Measurements from ENCODE around the gene RNF111. TPM values are rescaled to one million over a fixed set of nuclear protein-coding genes. Genes with fewer than 3 reads are reported as not detected.

The RNF111 gene
- total RNA-seq, 2 experiments from 2014 or later = 22.6 to 25.0 TPM

DNA sequence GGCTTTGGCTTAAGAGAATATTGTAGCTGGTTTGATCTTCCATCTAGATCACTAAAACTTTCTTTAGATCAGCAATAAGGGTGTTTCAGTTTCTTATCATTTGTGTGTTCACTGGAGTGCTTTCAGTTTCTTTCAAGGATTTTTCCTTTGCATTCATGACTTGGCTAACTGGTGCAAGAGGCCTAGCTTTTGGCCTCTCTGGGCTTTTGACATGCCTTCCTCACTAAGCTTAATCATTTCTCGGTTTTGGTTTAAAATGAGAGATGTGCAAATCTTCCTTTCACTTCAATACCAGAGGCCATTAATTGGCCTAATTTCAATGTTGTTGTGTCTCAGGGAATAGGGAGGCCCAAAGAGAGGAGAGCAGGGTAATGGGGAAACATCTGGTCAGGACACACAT is 87.1 kb downstream of the RNF111 start:
- H3K27ac Mint-ChIP-seq = peak overlapping the region; percentile 57
- no peaks in the 10 kb centered on the region for H3K9me3 Mint-ChIP-seq
- DNase-seq = no peak
- H3K27me3 Mint-ChIP-seq = no peaks in the 10 kb centered on the region
- intact Hi-C loops (cut with micrococcal nuclease) = loop anchor here (5.0 kb wide), 1 partner anchor 47 kb away; no protein-coding TSS in a partner anchor
- POLR2A ChIA-PET = no interaction called here
- H3K4me3 Mint-ChIP-seq = no peak overlapping the region
- H3K36me3 Mint-ChIP-seq = peaks cover 24% of the 10 kb centered on the region
- H3K4me1 Mint-ChIP-seq (ENCODE audit: low read depth) = peaks cover 14% of the 10 kb centered on the region
- CTCF ChIA-PET = interaction anchor here (1.0 to 1.5 kb wide), 3 partner anchors 10 to 454 kb away, joined by 4 to 6 read pairs (median 5); no protein-coding TSS in a partner anchor

DNA sequence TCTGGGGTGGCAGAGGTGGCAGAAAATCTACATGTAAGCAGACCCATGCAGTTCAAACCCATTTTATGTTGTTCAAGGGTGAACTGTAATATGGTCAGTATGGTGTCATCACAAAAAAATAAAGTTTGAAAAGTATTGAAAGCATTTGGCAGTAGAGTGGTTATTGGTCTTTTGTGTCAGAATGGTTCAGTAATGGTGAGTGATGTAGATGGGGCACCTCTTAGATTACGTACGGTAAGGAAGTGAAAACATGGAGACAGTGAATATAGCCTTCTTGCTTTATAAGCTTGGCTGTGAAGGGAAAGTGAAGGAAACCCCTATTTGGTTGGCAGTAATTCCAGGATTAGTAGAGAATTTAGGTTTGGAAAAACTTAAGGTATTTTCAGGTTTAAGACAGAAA is 100.3 kb downstream of the RNF111 start:
- DNase-seq = no peak
- no peaks in the 10 kb centered on the region for H3K4me1 Mint-ChIP-seq (ENCODE audit: low read depth)
- no peaks in the 10 kb centered on the region for H3K27me3 Mint-ChIP-seq
- CTCF ChIA-PET = no interaction called here
- no peak overlapping the region for H3K27ac Mint-ChIP-seq
- intact Hi-C loops (cut with micrococcal nuclease) = no loop called here
- no peak overlapping the region for H3K4me3 Mint-ChIP-seq
- H3K9me3 Mint-ChIP-seq = no peaks in the 10 kb centered on the region
- POLR2A ChIA-PET = no interaction called here
- H3K36me3 Mint-ChIP-seq = peaks cover 17% of the 10 kb centered on the region

DNA sequence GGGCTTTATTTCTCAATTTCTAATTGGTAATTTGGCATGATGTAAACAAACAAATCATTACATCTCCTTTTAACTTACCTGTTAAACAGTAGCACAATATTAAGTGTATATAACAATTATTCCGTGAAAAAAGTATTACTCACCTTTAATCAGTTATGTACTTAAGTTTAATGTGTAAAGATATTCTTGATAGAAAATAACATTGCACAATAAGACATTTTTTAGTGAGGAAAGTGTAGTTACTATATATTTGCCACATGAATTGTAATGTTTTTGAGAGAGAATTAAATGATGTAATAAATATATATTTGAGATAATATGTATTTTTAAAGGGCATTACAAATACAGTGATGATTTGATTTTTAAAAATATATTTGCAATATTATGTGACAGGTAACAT is 106.6 kb downstream of the RNF111 start:
- CTCF ChIA-PET = no interaction called here
- no peak overlapping the region for H3K4me3 Mint-ChIP-seq
- no peaks in the 10 kb centered on the region for H3K9me3 Mint-ChIP-seq
- no peak overlapping the region for H3K27ac Mint-ChIP-seq
- POLR2A ChIA-PET = no interaction called here
- H3K36me3 Mint-ChIP-seq = peaks cover 23% of the 10 kb centered on the region
- H3K27me3 Mint-ChIP-seq = no peaks in the 10 kb centered on the region
- no peak for DNase-seq
- intact Hi-C loops (cut with micrococcal nuclease) = no loop called here
- peaks cover under 1% of the 10 kb centered on the region for H3K4me1 Mint-ChIP-seq (ENCODE audit: low read depth)

GRCh38 chr15:59096429-59096828 is 109.0 kb downstream of the RNF111 start:
- POLR2A ChIA-PET = no interaction called here
- CTCF ChIA-PET = no interaction called here
- Mint-ChIP-seq H3K27ac (no peak overlapping the region), H3K9me3 (no peaks in the 10 kb centered on the region), H3K4me1 (ENCODE audit: low read depth) (peaks cover 4% of the 10 kb centered on the region), H3K27me3 (no peaks in the 10 kb centered on the region), H3K36me3 (peaks cover 21% of the 10 kb centered on the region), H3K4me3 (no peak overlapping the region)
- intact Hi-C loops (cut with micrococcal nuclease) = no loop called here
- no peak for DNase-seq

DNA sequence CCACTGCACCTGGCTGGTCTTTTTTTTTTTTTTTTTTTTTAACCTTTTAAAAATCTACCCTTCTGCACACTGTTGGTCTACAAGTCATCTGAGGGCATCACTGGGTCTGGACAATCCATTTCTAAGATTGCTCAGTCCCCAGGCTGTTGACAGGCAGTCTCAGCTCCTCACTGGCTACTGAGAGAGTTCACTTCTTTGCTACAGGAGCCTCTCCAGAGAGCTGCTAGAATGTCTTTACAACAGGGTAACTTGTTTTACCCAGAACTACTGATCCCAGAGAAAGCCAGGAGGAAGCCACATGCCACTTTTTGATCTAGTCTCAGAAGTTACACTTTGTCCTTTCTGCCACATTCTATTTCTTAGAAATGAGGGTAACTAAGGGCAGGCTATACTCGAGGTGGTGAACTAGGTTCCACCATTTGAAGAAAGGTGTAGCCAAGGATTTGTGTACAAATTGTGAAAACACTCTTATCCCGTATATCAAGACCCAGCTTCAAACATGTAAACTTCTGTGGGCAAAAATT is 111.8 kb downstream of the RNF111 start:
- Mint-ChIP-seq H3K36me3 (peaks cover 14% of the 10 kb centered on the region), H3K27ac (peak overlapping the region; percentile 18), H3K9me3 (no peaks in the 10 kb centered on the region), H3K4me1 (ENCODE audit: low read depth) (peaks cover 6% of the 10 kb centered on the region), H3K4me3 (no peak overlapping the region), H3K27me3 (no peaks in the 10 kb centered on the region)
- POLR2A ChIA-PET = interaction anchor here (0.6 kb wide), 1 partner anchor 914 kb away, joined by 3 read pairs; no protein-coding TSS in a partner anchor
- CTCF ChIA-PET = no interaction called here
- intact Hi-C loops (cut with micrococcal nuclease) = no loop called here
- DNase-seq = no peak

DNA sequence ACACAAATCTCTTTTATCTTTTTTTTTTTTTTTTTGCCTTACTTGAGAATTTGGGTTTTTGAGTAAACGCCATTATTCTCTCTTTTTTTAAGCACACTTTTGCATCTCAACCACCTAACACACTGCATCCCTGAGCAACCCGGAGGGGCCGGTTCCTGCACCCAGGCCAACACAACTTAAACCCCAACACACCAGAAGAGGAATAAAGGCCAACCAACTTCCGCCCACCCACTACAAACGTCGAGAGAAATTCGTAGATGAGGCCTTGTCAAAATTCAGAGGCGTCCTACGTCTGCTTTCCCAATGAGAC is 117.1 kb downstream of the RNF111 start:
- intact Hi-C loops (cut with micrococcal nuclease) = loop anchor here (2.0 kb wide), 2 partner anchors 118 to 172 kb away; partner anchors contain the start of genes RNF111 and SLTM
- ChIA-PET CTCF (no interaction called here), POLR2A (interaction anchor here (0.6 kb wide), 1 partner anchor 28 kb away, joined by 3 read pairs; no protein-coding TSS in a partner anchor)
- Mint-ChIP-seq H3K4me1 (ENCODE audit: low read depth) (peaks cover 8% of the 10 kb centered on the region), H3K27me3 (no peaks in the 10 kb centered on the region), H3K36me3 (peaks cover 19% of the 10 kb centered on the region), H3K4me3 (peak overlapping the region; percentile 92), H3K27ac (peak overlapping the region; percentile 88), H3K9me3 (no peaks in the 10 kb centered on the region)
- DNase-seq = no peak

GRCh38 chr15:59104912-59105732 is 117.7 kb downstream of the RNF111 start, which contains the start of gene CCNB2:
Gene CCNB2, plus strand, starts transcription at chr15:59105146. Its CDS starts 123 bp downstream, at chr15:59105269.
- Mint-ChIP-seq H3K27ac (peak within 1 kb of the TSS; percentile 88), H3K9me3 (no peaks in the 10 kb centered on the region), H3K4me1 (ENCODE audit: low read depth) (peaks cover 8% of the 10 kb centered on the region), H3K27me3 (no peaks in the 10 kb centered on the region), H3K36me3 (peaks cover 19% of the 10 kb centered on the region), H3K4me3 (peak within 1 kb of the TSS; percentile 92)
- intact Hi-C loops (cut with micrococcal nuclease) = loop anchor here (2.0 kb wide), 2 partner anchors 118 to 172 kb away; partner anchors contain the start of genes RNF111 and SLTM
- ChIA-PET CTCF (no interaction called here), POLR2A (interaction anchor here (0.6 to 0.9 kb wide), 2 partner anchors 29 to 334 kb away, joined by 3 read pairs; partner anchors contain the start of gene MINDY2)
- peak; percentile 92 for DNase-seq

DNA sequence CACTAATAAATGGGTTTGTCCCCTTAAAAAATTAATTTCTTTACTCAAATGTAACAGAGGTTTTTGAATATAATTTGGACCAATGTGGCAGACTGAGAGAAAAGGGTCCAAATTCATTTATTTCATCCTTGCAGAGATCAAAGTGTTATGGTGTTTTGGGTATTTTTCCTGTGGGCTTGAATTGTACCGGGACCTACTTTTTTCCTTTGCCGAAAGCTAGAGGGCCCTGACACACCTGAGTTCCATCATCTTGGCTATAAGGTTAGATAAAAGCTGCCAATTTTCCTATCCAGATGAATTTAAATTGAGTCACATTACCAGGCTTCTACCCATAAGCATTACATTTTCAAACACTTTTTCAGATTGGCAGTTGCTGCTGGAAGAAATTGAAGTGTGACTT is 118.4 kb downstream of the RNF111 start:
- Mint-ChIP-seq H3K27me3 (no peaks in the 10 kb centered on the region), H3K27ac (peak overlapping the region; percentile 88), H3K4me3 (peak overlapping the region; percentile 92), H3K36me3 (peaks cover 17% of the 10 kb centered on the region), H3K9me3 (no peaks in the 10 kb centered on the region), H3K4me1 (ENCODE audit: low read depth) (peaks cover 8% of the 10 kb centered on the region)
- no peak for DNase-seq
- POLR2A ChIA-PET = no interaction called here
- intact Hi-C loops (cut with micrococcal nuclease) = loop anchor here (2.0 kb wide), 2 partner anchors 119 to 173 kb away; partner anchors contain the start of genes RNF111 and SLTM
- CTCF ChIA-PET = interaction anchor here (1.0 to 1.2 kb wide), 2 partner anchors 126 to 423 kb away, joined by 3 to 4 read pairs; no protein-coding TSS in a partner anchor

DNA sequence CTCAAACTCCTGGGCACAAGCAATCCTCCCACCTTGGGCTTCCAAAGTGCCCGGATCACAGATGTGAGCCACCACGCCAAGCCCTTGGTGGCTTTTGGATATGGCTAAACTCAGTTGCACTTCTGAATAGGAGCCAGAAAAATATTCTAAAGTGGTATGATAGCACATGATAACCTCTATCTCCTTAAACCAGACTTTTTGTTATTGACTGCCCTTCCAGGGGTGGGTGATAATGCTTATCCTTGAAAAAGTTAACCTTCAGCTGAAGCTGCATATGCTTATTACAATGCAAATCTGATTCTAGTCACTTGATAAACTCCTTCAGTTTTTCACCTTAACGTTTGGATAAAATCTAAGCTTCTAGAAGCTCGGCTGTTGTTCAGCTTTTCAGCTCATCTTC is 123.8 kb downstream of the RNF111 start:
- Mint-ChIP-seq H3K4me3 (no peak overlapping the region), H3K27ac (no peak overlapping the region), H3K4me1 (ENCODE audit: low read depth) (no peaks in the 10 kb centered on the region), H3K9me3 (no peaks in the 10 kb centered on the region), H3K27me3 (no peaks in the 10 kb centered on the region), H3K36me3 (peaks cover 29% of the 10 kb centered on the region)
- DNase-seq = no peak
- intact Hi-C loops (cut with micrococcal nuclease) = no loop called here
- CTCF ChIA-PET = no interaction called here
- POLR2A ChIA-PET = no interaction called here

- Mint-ChIP-seq H3K4me1 (ENCODE audit: low read depth) (no peaks in the 10 kb centered on the region), H3K27me3 (no peaks in the 10 kb centered on the region), H3K4me3 (no peak overlapping the region), H3K36me3 (peaks cover 42% of the 10 kb centered on the region), H3K9me3 (no peaks in the 10 kb centered on the region), H3K27ac (no peak overlapping the region)
- CTCF ChIA-PET = no interaction called here
- intact Hi-C loops (cut with micrococcal nuclease) = no loop called here
- no peak for DNase-seq
- POLR2A ChIA-PET = no interaction called here
These were observed 127.6 kb downstream of the RNF111 start for GRCh38 chr15:59115047-59115446.

GRCh38 chr15:59116141-59116540 is 128.7 kb downstream of the RNF111 start:
- DNase-seq = no peak
- CTCF ChIA-PET = no interaction called here
- Mint-ChIP-seq H3K36me3 (peaks cover 45% of the 10 kb centered on the region), H3K9me3 (no peaks in the 10 kb centered on the region), H3K27me3 (no peaks in the 10 kb centered on the region), H3K27ac (no peak overlapping the region), H3K4me1 (ENCODE audit: low read depth) (no peaks in the 10 kb centered on the region), H3K4me3 (no peak overlapping the region)
- intact Hi-C loops (cut with micrococcal nuclease) = no loop called here
- POLR2A ChIA-PET = no interaction called here

- DNase-seq = no peak
- H3K4me3 Mint-ChIP-seq = no peak overlapping the region
These were observed 129.3 kb downstream of the RNF111 start for GRCh38 chr15:59116771-59117170.

More at GRCh38 chr15:59116771-59117170, 129.3 kb downstream of the RNF111 start:
- H3K36me3 Mint-ChIP-seq = peaks cover 45% of the 10 kb centered on the region
- no peaks in the 10 kb centered on the region for H3K27me3 Mint-ChIP-seq
- no peaks in the 10 kb centered on the region for H3K9me3 Mint-ChIP-seq
- ChIA-PET CTCF (interaction anchor here (1.6 kb wide), 1 partner anchor 376 kb away, joined by 3 read pairs; no protein-coding TSS in a partner anchor), POLR2A (no interaction called here)
- no peak overlapping the region for H3K27ac Mint-ChIP-seq
- intact Hi-C loops (cut with micrococcal nuclease) = no loop called here
- H3K4me1 Mint-ChIP-seq (ENCODE audit: low read depth) = no peaks in the 10 kb centered on the region
